NCI-H82 treated with DMSO at 0.1 percent for 48 hours (cell line): Measurements from ENCODE around the gene PAGE2.
A peak's percentile ranks its signal among the peaks of the same experiment; 100 is the strongest.
"Not testable (repeated sequence)": the region's sequence is repeated elsewhere in the genome, so short reads cannot be mapped to it uniquely, and the experiment has no call there.

Source experiments
- DNase-seq: peaks from one replicate; lab custom pipeline; 2025; ENCODE audit not compliant: unreplicated experiment; lab: John Stamatoyannopoulos, UW

Gene PAGE2

GRCh38 chrX:55120761-55121358, 32.0 kb downstream of the PAGE2 start:
- DNase-seq, result no peak

- no peak for DNase-seq
These were observed 35.1 kb downstream of the PAGE2 start for GRCh38 chrX:55123900-55124299.

- no peak for DNase-seq
These were observed 38.9 kb downstream of the PAGE2 start for GRCh38 chrX:55127692-55128091.

GRCh38 chrX:55129361-55129760, 40.5 kb downstream of the PAGE2 start:
- no peak for DNase-seq

GRCh38 chrX:55130481-55130880, 41.7 kb downstream of the PAGE2 start:
- DNase-seq, result no peak

GRCh38 chrX:55132416-55132815, 43.6 kb downstream of the PAGE2 start:
- DNase-seq, result no peak

- DNase-seq, result peak; percentile 0
These were observed 46.4 kb downstream of the PAGE2 start for GRCh38 chrX:55135171-55135570.

GRCh38 chrX:55140800-55141199, 52.0 kb downstream of the PAGE2 start:
- DNase-seq, result not testable (repeated sequence)
